ENCODE measurements around the gene CEACAM1.
"Not testable (repeated sequence)": the region's sequence is repeated elsewhere in the genome, so short reads cannot be mapped to it uniquely, and the experiment has no call there.

The CEACAM1 gene

DNA sequence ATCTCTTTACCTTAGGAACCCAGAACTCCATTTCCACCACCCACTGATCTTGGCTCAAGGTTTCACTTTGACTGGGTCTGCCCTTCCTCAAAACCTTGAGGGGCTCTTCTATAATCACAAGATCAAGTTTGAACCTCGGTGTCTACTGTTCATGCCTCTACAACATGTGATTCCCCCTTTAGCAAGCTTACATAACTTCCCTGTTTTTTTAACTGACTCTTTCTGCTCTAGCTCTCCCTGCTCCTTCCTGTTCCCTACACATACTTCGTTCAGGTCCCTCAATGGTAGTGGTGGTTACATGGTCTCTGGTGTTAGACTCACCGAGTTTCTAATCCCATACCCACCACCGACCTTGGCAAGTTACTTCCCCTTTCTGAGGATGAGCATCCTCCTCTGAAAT is 39.7 kb upstream of the CEACAM1 start:
- POLR2A ChIA-PET: no interaction called here

GRCh38 chr19:42567567-42567966 is 39.3 kb upstream of the CEACAM1 start:
- TF ChIP-seq BHLHE40 (IDR thresholded peaks at IDR 0.05; ENCODE audit: borderline replicate concordance): no peak
- no peak for TF ChIP-seq HDGF (IDR thresholded peaks at IDR 0.05; ENCODE audit: borderline replicate concordance)
- TF ChIP-seq PKNOX1 (IDR thresholded peaks at IDR 0.05): no peak
- TF ChIP-seq TARDBP (IDR thresholded peaks at IDR 0.05): no peak
- TF ChIP-seq ELF4 (IDR thresholded peaks at IDR 0.05): no peak
- TF ChIP-seq FOXK2 (IDR thresholded peaks at IDR 0.05): no peak
- no peak for TF ChIP-seq ZNF384 (IDR thresholded peaks at IDR 0.05)
- no peak for TF ChIP-seq SP1 (IDR thresholded peaks at IDR 0.05)
- CTCF ChIA-PET: no interaction called here

More for the DNA sequence above, 39.7 kb upstream of the CEACAM1 start:
- TF ChIP-seq ARNT (IDR thresholded peaks at IDR 0.05): no peak
- no peak for TF ChIP-seq L3MBTL2 (conservative IDR thresholded peaks at IDR 0.05)
- TF ChIP-seq PKNOX1 (IDR thresholded peaks at IDR 0.05): no peak
- TF ChIP-seq TARDBP (IDR thresholded peaks at IDR 0.05): no peak
- no peak for TF ChIP-seq SUZ12 (IDR thresholded peaks at IDR 0.05)
- no peak for TF ChIP-seq NFRKB (IDR thresholded peaks at IDR 0.05)
- TF ChIP-seq LEF1 (IDR thresholded peaks at IDR 0.05; ENCODE audit: borderline replicate concordance): no peak
- TF ChIP-seq ZNF384 (IDR thresholded peaks at IDR 0.05): no peak
- no peak for TF ChIP-seq BHLHE40 (IDR thresholded peaks at IDR 0.05; ENCODE audit: borderline replicate concordance)
- TF ChIP-seq CTBP1 (IDR thresholded peaks at IDR 0.05; ENCODE audit: borderline replicate concordance): no peak
- no peak for TF ChIP-seq HDGF (IDR thresholded peaks at IDR 0.05; ENCODE audit: borderline replicate concordance)
- no peak for TF ChIP-seq FOXA1 (IDR thresholded peaks at IDR 0.05)
- TF ChIP-seq FOXK2 (IDR thresholded peaks at IDR 0.05): no peak
- TF ChIP-seq FOXM1 (IDR thresholded peaks at IDR 0.05; ENCODE audit: borderline replicate concordance): no peak
- TF ChIP-seq SP1 (IDR thresholded peaks at IDR 0.05): no peak
- no peak for TF ChIP-seq ELF4 (IDR thresholded peaks at IDR 0.05)
- CTCF ChIA-PET: no interaction called here
- no peak for DNase-seq (ENCODE audit: extremely low spot score)

GRCh38 chr19:42563352-42564210 is 35.3 kb upstream of the CEACAM1 start:
- peak; percentile 62 for DNase-seq (ENCODE audit: extremely low spot score)
- no peak for TF ChIP-seq CTBP1 (IDR thresholded peaks at IDR 0.05; ENCODE audit: borderline replicate concordance)
- no peak for TF ChIP-seq SUZ12 (IDR thresholded peaks at IDR 0.05)
- TF ChIP-seq SP1 (IDR thresholded peaks at IDR 0.05): no peak
- no peak for TF ChIP-seq TARDBP (IDR thresholded peaks at IDR 0.05)
- no peak for TF ChIP-seq BHLHE40 (IDR thresholded peaks at IDR 0.05; ENCODE audit: borderline replicate concordance)
- TF ChIP-seq FOXK2 (IDR thresholded peaks at IDR 0.05): no peak
- no peak for TF ChIP-seq FOXA1 (IDR thresholded peaks at IDR 0.05)
- TF ChIP-seq NFRKB (IDR thresholded peaks at IDR 0.05): no peak
- no peak for TF ChIP-seq L3MBTL2 (conservative IDR thresholded peaks at IDR 0.05)
- no peak for TF ChIP-seq ELF4 (IDR thresholded peaks at IDR 0.05)
- ChIA-PET CTCF (interaction anchor here (0.6 to 2.0 kb wide), 3 partner anchors 13 to 32 kb away, joined by 3 to 10 read pairs (median 3); no protein-coding TSS in a partner anchor), POLR2A (no interaction called here)

More at GRCh38 chr19:42567567-42567966, 39.3 kb upstream of the CEACAM1 start:
- POLR2A ChIA-PET: no interaction called here
- no peak for DNase-seq (ENCODE audit: extremely low spot score)

- POLR2A ChIA-PET: no interaction called here
- TF ChIP-seq TARDBP (IDR thresholded peaks at IDR 0.05): no peak
- TF ChIP-seq BHLHE40 (IDR thresholded peaks at IDR 0.05; ENCODE audit: borderline replicate concordance): no peak
- no peak for TF ChIP-seq SP1 (IDR thresholded peaks at IDR 0.05)
- TF ChIP-seq LEF1 (IDR thresholded peaks at IDR 0.05; ENCODE audit: borderline replicate concordance): no peak
- no peak for TF ChIP-seq ZNF384 (IDR thresholded peaks at IDR 0.05)
- no peak for TF ChIP-seq FOXM1 (IDR thresholded peaks at IDR 0.05; ENCODE audit: borderline replicate concordance)
- TF ChIP-seq SUZ12 (IDR thresholded peaks at IDR 0.05): no peak
- no peak for TF ChIP-seq NFRKB (IDR thresholded peaks at IDR 0.05)
- TF ChIP-seq PKNOX1 (IDR thresholded peaks at IDR 0.05): no peak
- TF ChIP-seq CTBP1 (IDR thresholded peaks at IDR 0.05; ENCODE audit: borderline replicate concordance): no peak
- TF ChIP-seq L3MBTL2 (conservative IDR thresholded peaks at IDR 0.05): no peak
- TF ChIP-seq ELF4 (IDR thresholded peaks at IDR 0.05): no peak
- no peak for TF ChIP-seq ARNT (IDR thresholded peaks at IDR 0.05)
- TF ChIP-seq FOXK2 (IDR thresholded peaks at IDR 0.05): no peak
- no peak for TF ChIP-seq FOXA1 (IDR thresholded peaks at IDR 0.05)
- no peak for TF ChIP-seq HDGF (IDR thresholded peaks at IDR 0.05; ENCODE audit: borderline replicate concordance)
- CTCF ChIA-PET: interaction anchor here (0.6 to 1.0 kb wide), 2 partner anchors 46 to 229 kb away, joined by 3 read pairs; no protein-coding TSS in a partner anchor
- DNase-seq (ENCODE audit: extremely low spot score): no peak
These were observed 33.2 kb upstream of the CEACAM1 start for GRCh38 chr19:42561512-42561911.

GRCh38 chr19:42560731-42561130 is 32.5 kb upstream of the CEACAM1 start:
- CTCF ChIA-PET: no interaction called here
- TF ChIP-seq SP1 (IDR thresholded peaks at IDR 0.05) (no peak), ELF4 (IDR thresholded peaks at IDR 0.05) (no peak)
- POLR2A ChIA-PET: no interaction called here

DNA sequence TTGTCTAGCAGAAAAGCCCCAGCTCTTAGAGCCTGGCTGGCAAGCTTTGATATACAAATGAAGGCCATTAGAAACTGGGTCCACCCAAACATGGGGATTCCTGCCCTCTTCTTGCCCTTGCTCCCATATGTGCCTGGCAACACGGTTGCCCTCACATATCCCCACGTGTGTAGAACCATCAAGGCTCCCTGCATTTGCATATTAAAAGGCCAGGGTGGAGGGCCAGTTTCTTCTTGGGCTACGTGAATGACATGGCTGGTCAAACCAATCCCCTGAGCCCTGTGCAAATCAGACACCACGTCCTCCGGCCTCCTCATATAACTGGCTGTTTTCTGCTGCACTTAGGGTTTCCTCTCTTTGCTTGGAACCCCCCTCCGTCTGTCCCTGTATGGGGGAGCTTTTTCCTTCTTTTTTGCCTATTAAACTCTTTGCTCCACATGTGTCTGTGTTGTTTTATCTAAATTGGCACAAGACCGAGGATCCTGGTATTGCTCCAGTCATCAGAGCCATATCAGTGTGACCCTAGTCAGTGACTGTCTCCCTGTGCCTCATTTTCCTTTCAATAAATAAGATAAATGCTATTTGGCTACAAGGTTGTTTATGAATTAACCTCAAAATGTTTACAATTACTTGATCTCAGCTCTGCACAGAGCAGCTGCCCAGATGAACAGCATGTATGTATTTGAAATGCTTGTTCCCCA is 30.3 kb upstream of the CEACAM1 start:
- DNase-seq (ENCODE audit: extremely low spot score): no peak
- CTCF ChIA-PET: no interaction called here
- POLR2A ChIA-PET: no interaction called here
- TF ChIP-seq NFRKB (IDR thresholded peaks at IDR 0.05) (no peak), FOXA1 (IDR thresholded peaks at IDR 0.05) (no peak), ELF4 (IDR thresholded peaks at IDR 0.05) (no peak), PKNOX1 (IDR thresholded peaks at IDR 0.05) (no peak)

More at GRCh38 chr19:42560731-42561130, 32.5 kb upstream of the CEACAM1 start:
- no peak for DNase-seq (ENCODE audit: extremely low spot score)

DNA sequence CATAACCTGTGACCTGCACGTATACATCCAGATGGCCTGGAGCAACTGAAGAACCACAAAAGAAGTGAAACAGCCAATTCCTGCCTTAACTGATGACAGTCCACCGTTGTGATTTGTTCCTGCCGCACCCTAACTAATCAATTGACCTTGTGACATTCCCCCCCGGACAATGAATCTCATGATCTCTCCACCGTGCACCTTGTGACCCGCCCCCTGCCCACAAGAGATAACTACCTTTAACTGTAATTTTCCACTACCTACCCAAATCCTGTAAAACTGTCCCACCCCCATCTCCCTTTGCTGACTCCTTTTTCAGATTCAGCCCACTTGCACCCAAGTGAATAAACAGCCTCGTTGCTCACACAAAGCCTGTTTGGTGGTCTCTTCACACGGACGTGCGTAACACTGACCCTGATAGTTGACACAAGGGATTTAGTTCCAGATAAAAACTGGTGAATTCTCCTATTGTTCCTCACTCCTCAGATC is 29.1 kb upstream of the CEACAM1 start:
- DNase-seq (ENCODE audit: extremely low spot score); POLR2A ChIA-PET; CTCF ChIA-PET: not testable (repeated sequence)

All from HEK293T (cell line).